ENCODE measurements around the gene SYT15.

The SYT15 gene

GRCh38 chr10:46544989-46545791 lies 33.7 kb upstream of the SYT15 start:
- DNase-seq (ENCODE audit: low read depth), result no peak

GRCh38 chr10:46545861-46546590 lies 32.9 kb upstream of the SYT15 start:
- DNase-seq (ENCODE audit: low read depth), result no peak

GRCh38 chr10:46546591-46547540 lies 32.1 kb upstream of the SYT15 start:
- no peak for DNase-seq (ENCODE audit: low read depth)

GRCh38 chr10:46547541-46548497 lies 31.1 kb upstream of the SYT15 start:
- no peak for DNase-seq (ENCODE audit: low read depth)

- DNase-seq (ENCODE audit: low read depth), result no peak
Observed at GRCh38 chr10:46548498-46549090, 30.3 kb upstream of the SYT15 start.

GRCh38 chr10:46549171-46550075 lies 29.5 kb upstream of the SYT15 start:
- no peak for DNase-seq (ENCODE audit: low read depth)

- no peak for DNase-seq (ENCODE audit: low read depth)
Observed at GRCh38 chr10:46550076-46550790, 28.7 kb upstream of the SYT15 start.

- no peak for DNase-seq (ENCODE audit: low read depth)
Observed at GRCh38 chr10:46550795-46551700, 27.9 kb upstream of the SYT15 start.

- no peak for DNase-seq (ENCODE audit: low read depth)
Observed at GRCh38 chr10:46551701-46552525, 27.0 kb upstream of the SYT15 start.

GRCh38 chr10:46552526-46553237 lies 26.2 kb upstream of the SYT15 start:
- DNase-seq (ENCODE audit: low read depth), result no peak

- no peak for DNase-seq (ENCODE audit: low read depth)
Observed at GRCh38 chr10:46553238-46554049, 25.5 kb upstream of the SYT15 start.

GRCh38 chr10:46554166-46554781 lies 24.7 kb upstream of the SYT15 start:
- DNase-seq (ENCODE audit: low read depth), result no peak

GRCh38 chr10:46555366-46555712 lies 23.6 kb upstream of the SYT15 start:
- DNase-seq (ENCODE audit: low read depth), result no peak

GRCh38 chr10:46555713-46556514 lies 23.0 kb upstream of the SYT15 start:
- DNase-seq (ENCODE audit: low read depth), result no peak

All from stimulated activated CD8-positive, alpha-beta memory T cell treated with anti-CD3 and anti-CD28 coated beads, Interleukin-7, amount 100 ng/mL, for 24 hours (primary cell).